PC-9 (cell line): ENCODE data around the gene KCNE1.

Experiments used
- EZH2 ChIP-seq: fragments of 200-600 bp; sonication (generic); IDR thresholded peaks from 2 replicates; pipeline ENCODE4 v1.8.0; 2017; ENCODE audit warnings: antibody characterized with exemption, low read depth
- TF ChIP-seq, protein P1 (sequence below): fragments of 200-600 bp; sonication (generic); conservative IDR thresholded peaks from 2 replicates; pipeline ENCODE4 v1.6.1; 2017; ENCODE audit warnings: mixed run types, antibody characterized with exemption, mild to moderate bottlenecking, moderate library complexity

GRCh38 chr21:34521561-34521960 is 9.6 kb upstream of the KCNE1 start:
- TF ChIP-seq, protein P1, sequence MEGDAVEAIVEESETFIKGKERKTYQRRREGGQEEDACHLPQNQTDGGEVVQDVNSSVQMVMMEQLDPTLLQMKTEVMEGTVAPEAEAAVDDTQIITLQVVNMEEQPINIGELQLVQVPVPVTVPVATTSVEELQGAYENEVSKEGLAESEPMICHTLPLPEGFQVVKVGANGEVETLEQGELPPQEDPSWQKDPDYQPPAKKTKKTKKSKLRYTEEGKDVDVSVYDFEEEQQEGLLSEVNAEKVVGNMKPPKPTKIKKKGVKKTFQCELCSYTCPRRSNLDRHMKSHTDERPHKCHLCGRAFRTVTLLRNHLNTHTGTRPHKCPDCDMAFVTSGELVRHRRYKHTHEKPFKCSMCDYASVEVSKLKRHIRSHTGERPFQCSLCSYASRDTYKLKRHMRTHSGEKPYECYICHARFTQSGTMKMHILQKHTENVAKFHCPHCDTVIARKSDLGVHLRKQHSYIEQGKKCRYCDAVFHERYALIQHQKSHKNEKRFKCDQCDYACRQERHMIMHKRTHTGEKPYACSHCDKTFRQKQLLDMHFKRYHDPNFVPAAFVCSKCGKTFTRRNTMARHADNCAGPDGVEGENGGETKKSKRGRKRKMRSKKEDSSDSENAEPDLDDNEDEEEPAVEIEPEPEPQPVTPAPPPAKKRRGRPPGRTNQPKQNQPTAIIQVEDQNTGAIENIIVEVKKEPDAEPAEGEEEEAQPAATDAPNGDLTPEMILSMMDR: no peak
- TF ChIP-seq EZH2: no peak
